Right renal pelvis (tissue), 4 donors: ENCODE results near the gene ADGRD2. TPM values are rescaled to one million over a fixed set of nuclear protein-coding genes. Genes with fewer than 3 reads are reported as not detected.

ENCODE experiments used
- polyA plus RNA-seq, 4 donors: library from polyadenylated mRNA; unstranded; fragments of 120-200 nt; gene quantifications; one replicate each; pipeline ENCODE4 v1.2.1, GENCODE V29; 2013; ENCODE audit not compliant: insufficient read length in 4 of 4

Gene ADGRD2
- polyA plus RNA-seq, 4 donors, result 0.14 to 0.16 TPM; not detected in 2

Other genes starting within 250 kb of the ADGRD2 start
- 10 to 100 TPM; 26.7 to 35.1 (median 29.6) TPM for gene NEK6, start 192.5 kb upstream of the ADGRD2 start, polyA plus RNA-seq
- 100 to 1,000 TPM; 202 to 226 (median 220) TPM for gene PSMB7, start 35.0 kb upstream of the ADGRD2 start, polyA plus RNA-seq
- under 1 TPM in 1 of 4 donors, not detected in 3; 0.06 TPM for gene NR5A1, start 56.9 kb downstream of the ADGRD2 start, polyA plus RNA-seq